ENCODE measurements around the gene GLYR1. TPM values are rescaled to one million over a fixed set of nuclear protein-coding genes. Genes with fewer than 3 reads are reported as not detected.
A peak's percentile ranks its signal among the peaks of the same experiment; 100 is the strongest.

The GLYR1 gene
- total RNA-seq, 1 donor from 2014 or later: 45.7 TPM

DNA sequence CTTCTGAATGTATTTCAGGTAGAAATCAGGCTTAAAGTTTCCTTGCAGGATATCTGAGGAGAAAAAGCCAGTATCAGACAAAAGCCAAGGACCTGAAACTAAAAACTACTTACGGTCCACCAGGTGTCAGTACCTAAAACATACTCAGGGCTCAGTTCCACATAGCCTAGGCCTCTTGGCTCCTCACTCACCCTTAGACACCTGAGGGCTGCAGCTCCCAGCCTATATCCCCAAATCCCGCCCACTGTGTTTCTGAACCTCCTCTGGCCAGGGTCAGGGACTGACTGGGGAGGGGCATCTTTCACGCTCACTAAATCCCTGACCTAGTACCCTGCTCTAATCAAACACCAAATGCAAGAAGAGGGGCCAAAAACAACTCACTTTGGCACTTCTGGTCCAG lies 35.8 kb downstream of the GLYR1 start:
- DNase-seq (ENCODE audit: low read depth in 2 of 2): no peak

DNA sequence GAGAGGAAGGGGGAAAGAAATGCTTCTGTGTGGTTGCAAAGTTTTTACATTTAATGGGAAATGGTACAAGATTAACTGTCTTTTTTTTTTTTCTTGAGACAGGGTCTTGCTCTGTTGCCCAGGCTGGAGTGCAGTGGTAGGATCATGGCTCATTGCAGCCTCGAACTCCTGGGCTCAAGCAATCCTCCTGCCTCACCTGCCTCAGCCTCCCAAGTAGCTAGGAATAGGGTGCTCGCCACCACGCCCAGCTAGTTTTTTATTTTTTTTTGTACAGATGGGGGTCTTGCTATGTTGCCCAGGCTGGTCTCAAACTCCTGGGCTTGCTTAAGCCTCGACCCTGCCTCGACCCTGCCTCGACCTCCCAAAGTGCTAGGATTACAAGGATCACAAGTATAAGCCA lies 40.8 kb downstream of the GLYR1 start:
- DNase-seq (ENCODE audit: low read depth in 2 of 2): no peak

DNA sequence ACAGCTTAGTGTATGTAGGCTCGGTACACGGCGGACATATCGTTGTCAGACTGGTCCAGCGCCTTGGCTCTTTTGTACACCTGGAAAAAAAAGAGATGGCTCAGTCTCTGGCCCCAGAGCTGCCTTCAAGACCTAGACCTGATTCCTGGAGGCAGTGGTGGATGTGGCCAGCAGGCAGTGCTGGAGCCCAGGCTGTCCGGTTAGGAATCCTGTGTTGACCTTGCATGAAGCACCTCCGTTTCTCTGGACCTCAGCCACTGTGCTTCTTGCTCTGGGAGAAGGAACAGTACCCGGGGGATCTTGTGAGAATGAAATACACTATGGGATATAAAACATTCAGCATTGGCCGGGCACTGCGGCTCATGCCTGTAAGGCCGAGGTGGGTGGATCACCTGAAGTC lies 41.9 kb downstream of the GLYR1 start:
- DNase-seq (ENCODE audit: low read depth in 2 of 2): no peak

DNA sequence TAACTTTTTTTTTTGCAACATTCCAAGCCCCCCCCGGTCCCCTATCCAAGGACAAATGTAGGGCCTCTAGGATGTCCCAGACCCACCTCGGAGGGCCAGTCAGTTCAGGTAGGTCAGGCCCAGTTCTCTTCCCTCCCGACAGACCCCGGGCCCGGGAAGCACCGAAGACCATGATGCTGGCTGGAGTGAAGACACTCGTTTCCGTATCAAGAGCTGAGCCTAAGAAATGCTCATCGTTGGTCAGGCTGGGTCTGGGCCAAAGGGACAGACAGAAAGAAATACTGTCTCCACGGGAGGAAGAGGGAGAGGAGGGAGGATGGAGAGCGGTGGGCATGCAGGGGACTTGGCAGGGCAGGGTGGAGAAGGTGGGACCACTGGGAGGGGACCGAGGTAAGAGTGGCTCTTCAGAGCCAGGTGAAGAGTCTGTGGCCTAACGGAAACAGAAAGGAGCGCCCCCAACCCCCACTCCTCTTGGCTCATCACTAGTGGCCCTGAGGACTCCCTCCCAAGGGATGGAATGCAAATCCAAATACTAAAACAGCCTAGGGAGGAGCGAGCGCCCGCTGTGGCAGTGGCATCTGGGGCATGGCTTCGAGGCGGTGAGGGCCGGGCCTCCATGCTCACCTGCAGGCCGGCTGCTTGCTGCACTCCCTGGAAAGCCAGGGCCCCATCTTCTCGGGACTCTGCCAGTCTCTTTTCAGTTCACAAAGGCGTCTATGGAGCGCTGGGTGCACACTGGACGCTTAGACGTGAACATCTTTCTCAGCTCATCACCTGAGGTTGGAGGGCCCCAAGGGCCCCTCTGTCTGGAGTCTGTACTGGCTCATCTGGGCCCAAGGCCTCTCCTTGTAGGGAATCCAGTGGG lies 43.0 kb downstream of the GLYR1 start:
- no peak for DNase-seq (ENCODE audit: low read depth in 2 of 2)

DNA sequence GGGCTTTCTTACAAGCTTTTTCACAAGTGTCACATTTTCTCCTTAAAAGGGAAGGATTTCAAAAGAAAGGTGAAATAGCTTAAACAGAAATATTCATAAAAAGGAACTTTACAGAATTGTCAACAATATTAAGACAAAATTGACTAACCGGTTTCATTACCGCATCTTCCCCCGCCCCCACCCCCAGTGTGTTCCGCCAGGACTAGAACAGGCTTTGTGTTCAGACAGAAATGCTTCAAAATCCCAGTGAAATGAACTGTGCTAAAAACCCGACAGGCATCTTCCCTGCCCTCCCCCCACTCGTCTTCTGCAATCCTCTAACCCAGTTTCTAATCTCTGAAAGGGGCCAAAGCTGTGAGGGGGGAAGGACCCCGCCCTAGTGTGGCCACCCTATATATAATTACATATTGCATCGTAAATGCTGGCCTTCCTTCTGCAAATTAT lies 43.7 kb downstream of the GLYR1 start:
- DNase-seq (ENCODE audit: low read depth in 2 of 2): no peak

DNA sequence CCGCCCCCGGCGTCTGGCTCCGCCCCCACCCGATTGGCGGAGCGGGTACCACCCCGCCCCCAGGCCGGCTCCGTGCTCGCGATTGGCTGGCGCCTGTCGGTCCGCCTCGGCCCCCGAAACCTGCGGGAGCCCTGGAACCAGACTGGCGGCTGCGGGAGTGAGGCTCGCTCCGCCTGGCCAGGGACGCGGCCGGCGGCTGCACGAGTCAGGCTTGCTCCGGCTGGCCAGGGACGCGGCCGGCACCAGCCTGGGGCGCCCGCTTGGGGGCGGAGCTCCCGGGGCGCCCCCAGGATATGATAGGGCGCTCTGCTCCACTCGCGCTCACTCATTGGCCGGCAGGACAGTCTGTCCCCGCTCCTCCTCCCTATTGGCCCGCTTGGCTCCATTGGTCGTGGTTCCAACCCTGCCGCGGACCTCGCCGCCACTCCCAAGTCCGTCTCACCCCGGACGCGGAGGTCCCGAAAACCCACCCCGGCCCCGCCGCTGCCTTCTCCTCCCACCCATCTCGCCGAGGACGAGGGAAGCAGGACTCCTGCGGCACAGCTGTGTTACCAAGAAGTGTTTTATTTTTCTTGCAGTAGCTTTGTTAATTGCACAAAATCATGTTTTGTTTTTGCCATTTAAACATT lies 44.3 kb downstream of the GLYR1 start:
- peak; percentile 64 to 89 for DNase-seq (ENCODE audit: low read depth in 2 of 2)

DNA sequence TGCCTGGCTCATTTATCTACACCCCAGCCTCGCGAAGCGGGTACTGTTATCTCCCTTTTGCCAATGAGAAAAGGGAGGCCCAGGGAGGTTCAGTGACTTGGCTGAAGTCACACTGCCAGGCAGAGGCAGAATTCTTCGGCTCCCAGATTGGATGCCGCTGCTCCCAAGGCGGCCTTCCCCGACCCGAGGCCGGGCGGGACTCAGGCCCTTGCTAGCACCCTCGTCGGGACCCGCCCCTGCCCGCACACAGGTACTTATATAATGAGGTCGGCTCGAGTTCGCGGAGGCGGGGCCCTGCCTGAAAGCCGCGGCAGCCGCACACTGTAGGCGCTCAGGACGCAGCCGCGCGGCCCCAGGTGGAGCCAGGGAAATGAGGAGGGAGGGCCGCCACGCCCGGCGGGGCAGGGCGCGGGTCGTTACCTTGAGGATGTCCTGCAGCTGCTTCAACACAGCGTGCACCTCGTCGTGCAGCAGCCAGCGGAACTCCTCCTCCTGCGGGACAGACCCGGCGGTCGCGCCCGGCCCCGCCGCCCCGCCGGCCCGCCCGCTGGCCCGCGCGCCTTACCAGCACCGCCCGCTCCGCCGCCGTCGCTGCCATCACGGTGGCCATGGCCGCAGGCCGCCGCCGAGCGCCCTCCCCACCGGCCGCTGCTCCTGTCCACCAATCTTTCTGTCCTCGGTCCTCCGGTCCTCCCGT lies 45.0 kb downstream of the GLYR1 start, which contains the start of gene ROGDI:
Gene ROGDI (minus strand): TSS at position 672 of the 697 bp plus-strand sequence. CDS start 62 bp downstream, at position 610.
- DNase-seq (ENCODE audit: low read depth in 2 of 2): peak in 1 of 2 donors; percentile 57

DNA sequence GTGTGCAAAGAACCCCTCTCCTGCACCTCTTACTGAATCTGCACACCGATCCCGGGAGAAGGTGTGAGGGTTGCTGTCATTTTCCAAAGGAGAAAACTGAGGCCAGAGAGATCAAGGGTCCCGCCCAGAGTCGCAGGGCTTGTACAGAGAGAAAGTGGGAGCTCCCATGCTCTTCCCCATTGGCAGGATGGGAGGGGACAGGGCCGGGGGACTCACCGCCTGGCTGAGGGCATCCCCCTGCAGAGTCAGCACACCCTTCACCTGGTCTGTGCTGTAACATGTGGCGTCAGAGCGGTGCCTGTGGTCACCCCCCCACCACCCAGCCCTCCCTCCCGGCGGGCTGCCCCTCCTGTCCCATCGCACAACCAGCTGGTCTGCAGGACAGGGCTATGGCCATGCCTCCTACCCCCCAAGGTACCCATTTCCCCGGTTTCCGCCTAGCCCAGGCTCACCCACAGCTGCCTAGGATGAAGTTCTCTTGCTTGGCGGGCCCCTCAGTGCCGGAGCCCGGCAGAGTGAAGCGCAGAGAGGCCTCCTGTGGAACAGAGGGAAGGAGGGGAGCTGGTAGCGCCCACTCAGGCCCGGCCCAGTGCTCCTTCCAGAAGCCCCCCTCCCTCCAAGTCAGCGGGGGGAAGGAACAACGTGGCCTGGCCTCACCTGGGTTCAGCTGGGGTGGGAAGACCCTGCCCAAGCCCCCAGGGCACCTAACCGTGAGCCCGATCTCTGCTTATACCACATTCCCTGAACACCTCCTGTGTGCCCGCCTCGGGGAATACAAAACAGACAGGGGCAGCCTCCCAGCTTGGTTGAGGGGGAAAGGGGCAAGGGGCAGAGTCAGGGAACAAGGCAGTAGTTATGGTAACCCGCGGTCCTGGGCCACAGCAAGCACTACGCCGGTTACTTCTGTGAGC lies 45.8 kb downstream of the GLYR1 start:
- no peak for DNase-seq (ENCODE audit: low read depth in 2 of 2)

DNA sequence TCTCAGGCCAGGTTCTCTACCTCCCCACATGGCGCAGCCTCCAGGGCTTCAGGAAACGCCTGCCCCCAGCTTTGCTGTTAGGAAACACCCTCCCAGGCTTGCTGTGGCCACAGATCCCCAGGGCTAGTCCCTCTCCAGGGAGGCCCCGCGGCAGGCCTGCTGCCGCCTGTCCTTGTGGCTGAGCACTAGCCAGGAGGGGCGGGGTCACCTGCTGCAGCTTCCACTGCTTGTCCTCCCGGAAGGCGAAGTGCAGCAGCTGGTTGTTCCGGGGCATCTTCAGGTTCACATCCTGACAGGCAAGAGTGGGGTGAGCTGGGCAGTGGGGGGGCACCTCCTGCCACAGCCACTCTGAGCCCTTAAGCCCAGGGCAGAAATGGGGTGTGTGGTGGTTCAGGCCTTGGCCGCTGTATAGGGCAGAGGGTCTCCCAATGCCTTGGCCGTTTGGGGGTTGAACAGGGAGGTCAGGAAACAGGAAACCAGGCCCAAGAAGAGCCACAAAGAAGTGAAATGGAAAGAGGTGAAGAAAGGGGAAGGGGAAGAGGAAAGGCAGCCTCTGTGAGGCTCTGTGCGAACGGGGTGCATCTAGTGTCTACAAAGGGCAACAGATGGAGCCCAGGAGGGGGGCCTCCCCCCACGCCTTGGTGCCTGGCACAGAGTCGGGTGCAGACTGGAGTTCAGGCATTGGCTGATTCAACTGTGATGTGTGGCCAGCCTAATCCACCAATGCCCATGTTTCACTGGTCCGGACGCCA lies 46.6 kb downstream of the GLYR1 start:
- DNase-seq (ENCODE audit: low read depth in 2 of 2): peak; percentile 20 to 40

DNA sequence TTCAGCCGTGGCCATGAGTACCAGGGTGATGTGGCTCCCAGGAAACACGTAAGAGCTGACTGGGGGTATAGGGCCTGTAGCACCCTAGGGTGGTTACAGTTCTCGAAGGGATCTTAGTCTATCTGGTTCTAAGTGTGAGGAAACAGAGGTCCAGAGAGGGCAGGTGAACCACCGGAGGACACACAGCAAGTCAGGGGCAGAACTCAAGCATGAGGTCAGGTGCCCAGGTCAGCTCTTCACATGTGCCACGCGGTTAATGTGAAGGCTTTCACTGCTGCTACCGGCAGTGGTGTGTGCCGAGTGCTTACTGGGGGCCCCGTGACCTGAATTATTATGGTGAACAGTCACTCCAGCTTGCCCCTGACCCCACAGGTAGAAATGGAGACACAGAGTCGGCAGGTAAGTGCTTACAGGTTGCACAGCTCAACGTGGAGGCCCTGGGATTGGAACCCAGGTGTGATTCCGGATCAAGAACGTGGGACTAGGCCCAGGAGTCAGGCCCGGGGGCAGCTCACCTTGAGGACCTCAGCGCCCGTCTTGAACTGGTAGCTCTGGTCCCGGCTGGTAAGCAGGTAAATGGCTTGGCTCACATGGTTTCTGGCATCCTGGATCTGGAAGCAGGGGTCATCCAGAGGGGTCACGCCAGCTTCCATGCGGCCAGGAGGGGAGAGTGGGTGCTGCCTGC lies 47.8 kb downstream of the GLYR1 start:
- no peak for DNase-seq (ENCODE audit: low read depth in 2 of 2)

DNA sequence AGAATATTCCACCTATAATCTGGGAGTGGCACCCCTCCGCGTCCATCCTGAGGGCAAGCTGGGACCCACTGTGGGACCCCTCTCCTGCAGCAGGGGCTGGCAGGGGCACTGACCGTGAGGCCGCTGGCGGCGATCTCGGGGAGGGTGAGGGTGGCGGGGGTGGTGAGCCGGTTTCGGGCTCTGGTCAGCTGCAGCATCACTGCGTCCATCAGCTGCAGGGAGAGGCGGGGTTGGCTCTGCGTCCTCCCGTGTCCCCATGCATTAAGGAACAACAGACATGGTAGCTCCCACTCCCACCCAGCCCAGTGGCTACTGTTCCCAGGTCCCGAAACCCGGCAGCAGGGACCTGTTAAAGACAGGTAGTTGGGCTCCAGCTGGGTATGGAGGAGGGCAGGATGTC lies 48.6 kb downstream of the GLYR1 start:
- no peak for DNase-seq (ENCODE audit: low read depth in 2 of 2)

DNA sequence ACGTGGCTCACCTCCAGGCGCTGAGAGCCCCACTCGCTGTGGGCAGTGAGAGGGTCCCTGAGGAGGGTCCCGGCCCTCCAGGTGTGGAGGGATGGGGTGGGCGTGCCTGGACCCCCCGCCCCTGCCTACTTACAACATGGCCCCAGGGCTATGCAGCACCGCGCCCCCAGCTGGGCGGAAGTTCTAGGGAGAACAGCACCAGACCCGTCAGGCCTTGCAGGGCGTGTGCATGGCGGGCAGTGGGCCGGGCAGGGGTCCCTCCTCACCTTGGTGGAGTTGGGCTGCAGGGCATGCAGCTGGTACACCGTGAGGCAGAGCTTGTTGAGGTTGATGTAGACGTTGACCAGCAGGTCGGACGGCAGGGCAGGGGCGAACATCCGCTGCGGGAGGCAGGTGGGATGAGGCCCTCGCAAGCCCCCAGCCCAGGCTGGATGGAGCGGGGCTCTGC lies 49.3 kb downstream of the GLYR1 start:
- no peak for DNase-seq (ENCODE audit: low read depth in 2 of 2)

DNA sequence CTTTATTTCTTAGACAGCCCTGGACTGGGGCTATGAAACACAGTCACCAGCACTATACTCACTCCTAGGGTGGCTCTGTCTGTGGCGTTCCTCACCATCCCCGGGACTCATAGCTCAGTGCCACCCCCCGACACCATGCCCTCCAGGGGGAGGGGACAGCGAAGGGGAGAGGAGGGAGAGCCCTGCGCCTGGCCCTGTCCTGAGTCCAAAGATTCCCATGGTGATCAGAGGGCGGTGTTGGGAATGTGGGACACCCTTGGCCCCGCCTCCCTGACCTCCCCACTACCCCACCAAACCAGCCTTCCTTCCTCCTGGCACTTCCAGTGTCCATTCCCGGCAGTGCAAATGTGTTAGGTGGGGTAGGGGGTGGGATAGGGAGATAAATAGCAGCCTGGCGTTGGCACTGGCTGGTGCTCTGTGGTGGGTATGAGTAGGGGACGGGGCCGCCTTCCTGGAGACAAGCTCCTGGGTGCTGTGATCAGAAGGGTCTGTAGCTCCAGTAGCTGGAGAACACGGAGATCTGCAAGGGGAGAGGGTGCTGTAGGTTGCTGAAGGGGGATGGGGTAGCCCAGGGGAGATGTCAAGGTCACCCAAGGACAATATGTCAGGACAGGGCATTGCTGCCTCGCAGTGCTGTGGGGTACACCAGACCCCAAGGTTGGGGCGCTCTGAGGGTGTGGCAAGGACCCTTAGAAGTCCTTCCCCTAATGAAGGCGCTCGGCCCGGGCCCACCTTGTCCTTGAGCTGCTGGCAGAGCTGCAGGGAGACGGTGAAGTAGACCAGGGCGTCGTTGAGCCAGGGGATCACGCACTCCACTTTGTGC lies 49.9 kb downstream of the GLYR1 start:
- no peak for DNase-seq (ENCODE audit: low read depth in 2 of 2)

DNA sequence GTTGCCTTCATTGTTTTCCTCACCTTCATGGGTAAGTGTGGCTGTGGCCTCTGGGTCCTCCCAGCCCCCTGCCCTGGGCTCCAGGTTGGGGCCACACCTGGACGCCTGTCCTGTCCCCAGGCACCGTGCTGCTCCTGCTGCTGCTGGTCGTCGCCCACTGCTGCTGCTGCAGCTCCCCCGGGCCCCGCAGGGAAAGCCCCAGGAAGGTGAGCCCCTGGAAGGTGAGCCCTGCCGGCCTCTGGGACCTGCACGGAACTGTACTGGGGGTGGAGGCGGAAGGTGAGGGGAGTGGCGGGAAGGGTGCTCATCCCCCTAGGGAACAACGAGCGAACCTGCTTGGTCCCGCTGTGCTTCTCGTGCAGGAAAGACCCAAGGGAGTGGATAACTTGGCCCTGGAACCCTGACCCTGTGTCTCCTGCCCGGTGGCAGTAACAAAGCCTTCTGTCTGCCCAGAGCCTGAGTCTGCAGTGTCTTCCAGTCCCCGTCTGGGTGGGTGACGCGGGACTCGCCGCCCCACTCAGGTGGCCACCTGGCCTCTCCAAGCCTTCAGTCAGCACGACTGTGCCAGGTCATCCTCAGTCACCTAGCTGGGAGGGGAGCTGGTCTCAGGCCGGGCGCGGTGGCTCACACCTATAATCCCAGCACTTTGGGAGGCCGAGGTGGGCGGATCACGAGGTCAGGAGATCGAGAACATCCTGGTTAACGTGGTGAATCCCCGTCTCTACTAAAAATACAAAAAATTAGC lies 51.1 kb downstream of the GLYR1 start:
- DNase-seq (ENCODE audit: low read depth in 2 of 2): no peak

DNA sequence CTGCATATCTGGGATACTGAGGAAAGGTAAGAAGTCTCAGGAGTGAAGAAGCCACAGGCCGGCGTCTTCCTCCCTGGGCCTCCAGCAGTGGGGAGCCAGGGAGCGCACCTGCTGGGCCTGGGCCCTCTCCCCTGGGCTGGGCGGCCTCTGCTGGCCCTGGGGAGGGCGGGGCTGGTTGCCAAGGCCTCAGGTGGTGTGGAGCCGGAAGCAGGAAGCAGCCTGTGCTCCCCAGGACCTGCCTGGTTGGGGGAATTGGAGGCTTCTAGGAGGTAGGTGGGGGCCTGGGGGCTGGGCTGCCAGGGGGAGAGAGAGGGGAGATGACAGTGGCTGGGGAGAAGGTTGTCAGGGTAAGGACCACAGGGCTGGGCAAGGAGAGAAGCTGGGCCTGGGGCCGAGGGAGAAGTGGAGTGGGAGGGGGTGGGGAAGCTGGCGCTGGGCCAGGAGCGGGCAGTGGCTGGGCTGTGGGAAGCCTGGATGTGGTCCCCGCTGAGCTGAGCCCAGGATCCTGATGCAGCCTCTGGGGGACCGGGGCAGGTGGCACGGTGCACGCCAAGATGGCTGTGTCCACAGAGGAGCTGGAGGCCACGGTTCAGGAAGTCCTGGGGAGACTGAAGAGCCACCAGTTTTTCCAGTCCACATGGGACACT lies 51.8 kb downstream of the GLYR1 start, which contains the start of gene SMIM22:
Gene SMIM22 (plus strand): TSS at position 189 of the 647 bp plus-strand sequence. CDS start 366 bp downstream, at position 555.
- no peak for DNase-seq (ENCODE audit: low read depth in 2 of 2)

DNA sequence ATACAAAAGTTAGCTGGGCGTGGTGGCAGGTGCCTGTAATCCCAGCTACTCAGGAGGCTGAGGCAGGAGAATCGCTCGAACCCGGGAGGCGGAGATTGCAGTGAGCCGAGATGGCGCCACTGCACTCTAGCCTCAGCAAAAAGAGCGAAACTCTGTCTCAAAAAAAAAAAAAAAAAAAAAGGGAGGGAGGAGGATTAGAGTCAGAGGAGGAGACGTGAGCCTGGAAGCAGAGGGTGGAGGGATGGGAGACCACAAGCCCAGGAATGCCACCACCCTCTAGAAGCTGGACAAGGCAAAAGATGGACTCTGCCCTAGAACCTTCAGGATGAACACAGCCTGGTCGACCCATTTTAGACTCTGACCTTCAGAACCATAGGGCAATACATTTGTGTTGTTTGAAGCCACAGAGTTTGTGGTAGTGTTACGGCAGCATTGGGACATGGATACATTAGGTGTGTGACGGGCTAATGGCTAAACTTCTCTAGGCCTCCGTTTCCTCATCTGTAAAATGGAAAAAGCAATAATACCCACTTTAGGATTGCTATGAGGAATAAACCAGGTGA lies 54.1 kb downstream of the GLYR1 start:
- no peak for DNase-seq (ENCODE audit: low read depth in 2 of 2)

DNA sequence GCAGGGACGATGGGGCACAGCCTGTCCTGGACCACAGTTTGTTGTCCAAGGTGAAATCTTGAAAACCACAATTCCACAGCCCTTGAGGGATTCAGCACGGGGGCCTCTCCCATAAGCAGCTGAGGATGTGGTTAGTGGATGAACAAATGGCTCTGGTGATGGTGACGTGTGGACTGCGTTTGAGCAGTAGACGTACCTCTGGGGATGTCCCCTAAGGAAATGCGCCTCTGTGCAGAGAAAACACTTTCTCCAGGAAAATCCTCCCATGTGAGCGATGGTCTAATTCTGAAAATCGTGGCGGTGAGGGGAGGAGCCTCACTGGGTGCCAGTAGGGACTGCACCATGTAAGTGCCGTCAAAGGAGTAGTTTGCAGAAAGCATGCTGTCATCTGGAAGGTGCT lies 56.2 kb downstream of the GLYR1 start:
- no peak for DNase-seq (ENCODE audit: low read depth in 2 of 2)

All from dermis microvascular lymphatic vessel endothelial cell (primary cell).